ENCODE measurements around the gene EEF1A2. TPM values are rescaled to one million over a fixed set of nuclear protein-coding genes. Genes with fewer than 3 reads are reported as not detected.

The EEF1A2 gene
- total and polyA plus RNA-seq, 2 experiments from 2014 or later: 1.3 to 37.1 TPM

- Histone ChIP-seq H2AFZ (no peak overlapping the region), H3F3A (replicated peaks; ENCODE audit: low read depth) (no peaks in the 10 kb centered on the region), H3K79me2 (replicated peaks; ENCODE audit: insufficient read depth) (no peaks in the 10 kb centered on the region), H3K27me3 (ENCODE audit: insufficient read depth) (no peaks in the 10 kb centered on the region), H3K9me2 (ENCODE audit: insufficient read depth) (no peaks in the 10 kb centered on the region), H3K27ac (ENCODE audit: low read depth) (no peak overlapping the region), H4K20me1 (replicated peaks; ENCODE audit: insufficient read depth) (no peaks in the 10 kb centered on the region), H3K36me3 (ENCODE audit: insufficient read depth) (no peaks in the 10 kb centered on the region), H3K4me2 (no peak overlapping the region), H3K4me1 (ENCODE audit: insufficient read depth) (0 out of 2 replicates have a peak, but pooled peaks cover 5% of the 10 kb centered on the region), H3K4me3 (no peak overlapping the region)
- DNase-seq (ENCODE audit: low spot score): no peak
- Mint-ChIP-seq H3K27ac (no peak overlapping the region), H3K9me3 (no peaks in the 10 kb centered on the region; the same call in 2 of the 3 replicates), H3K4me1 (peaks cover 11% of the 10 kb centered on the region; the same call in 2 of the 3 replicates), H3K4me3 (no peak overlapping the region), H3K27me3 (ENCODE audit: insufficient read depth, low read depth, poor library complexity) (peaks cover 15% of the 10 kb centered on the region), H3K36me3 (ENCODE audit: low read depth) (peaks cover 4% of the 10 kb centered on the region; the same call in 1 of the 3 replicates)
- TF ChIP-seq, protein P1, sequence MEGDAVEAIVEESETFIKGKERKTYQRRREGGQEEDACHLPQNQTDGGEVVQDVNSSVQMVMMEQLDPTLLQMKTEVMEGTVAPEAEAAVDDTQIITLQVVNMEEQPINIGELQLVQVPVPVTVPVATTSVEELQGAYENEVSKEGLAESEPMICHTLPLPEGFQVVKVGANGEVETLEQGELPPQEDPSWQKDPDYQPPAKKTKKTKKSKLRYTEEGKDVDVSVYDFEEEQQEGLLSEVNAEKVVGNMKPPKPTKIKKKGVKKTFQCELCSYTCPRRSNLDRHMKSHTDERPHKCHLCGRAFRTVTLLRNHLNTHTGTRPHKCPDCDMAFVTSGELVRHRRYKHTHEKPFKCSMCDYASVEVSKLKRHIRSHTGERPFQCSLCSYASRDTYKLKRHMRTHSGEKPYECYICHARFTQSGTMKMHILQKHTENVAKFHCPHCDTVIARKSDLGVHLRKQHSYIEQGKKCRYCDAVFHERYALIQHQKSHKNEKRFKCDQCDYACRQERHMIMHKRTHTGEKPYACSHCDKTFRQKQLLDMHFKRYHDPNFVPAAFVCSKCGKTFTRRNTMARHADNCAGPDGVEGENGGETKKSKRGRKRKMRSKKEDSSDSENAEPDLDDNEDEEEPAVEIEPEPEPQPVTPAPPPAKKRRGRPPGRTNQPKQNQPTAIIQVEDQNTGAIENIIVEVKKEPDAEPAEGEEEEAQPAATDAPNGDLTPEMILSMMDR (conservative IDR thresholded peaks at IDR 0.05; ENCODE audit: low read depth in 2 of 2): no peak
- TF ChIP-seq STAT1 (IDR thresholded peaks at IDR 0.05; ENCODE audit: unreplicated experiment) (no peak), ZNF462 (CRISPR knock-in tag; IDR thresholded peaks at IDR 0.05) (no peak), EZH2 (IDR thresholded peaks at IDR 0.05; ENCODE audit: low read depth, unreplicated experiment) (no peak), NANOG (IDR thresholded peaks at IDR 0.05; ENCODE audit: borderline replicate concordance) (no peak), REST (IDR thresholded peaks at IDR 0.05; ENCODE audit: unreplicated experiment) (no peak), EZH2phosphoT487 (IDR thresholded peaks at IDR 0.05; ENCODE audit: unreplicated experiment) (no peak), CREB1 (CRISPR knock-in tag; IDR thresholded peaks at IDR 0.05; ENCODE audit: low read depth) (no peak), JUNB (IDR thresholded peaks at IDR 0.05; ENCODE audit: unreplicated experiment) (no peak), ZNF331 (CRISPR knock-in tag; IDR thresholded peaks at IDR 0.05; ENCODE audit: low read depth) (no peak), ZNF114 (CRISPR knock-in tag; IDR thresholded peaks at IDR 0.05) (no peak), POLR2AphosphoS5 (IDR thresholded peaks at IDR 0.05; ENCODE audit: low read depth) (no peak)
- TF ChIP-seq, protein P2, sequence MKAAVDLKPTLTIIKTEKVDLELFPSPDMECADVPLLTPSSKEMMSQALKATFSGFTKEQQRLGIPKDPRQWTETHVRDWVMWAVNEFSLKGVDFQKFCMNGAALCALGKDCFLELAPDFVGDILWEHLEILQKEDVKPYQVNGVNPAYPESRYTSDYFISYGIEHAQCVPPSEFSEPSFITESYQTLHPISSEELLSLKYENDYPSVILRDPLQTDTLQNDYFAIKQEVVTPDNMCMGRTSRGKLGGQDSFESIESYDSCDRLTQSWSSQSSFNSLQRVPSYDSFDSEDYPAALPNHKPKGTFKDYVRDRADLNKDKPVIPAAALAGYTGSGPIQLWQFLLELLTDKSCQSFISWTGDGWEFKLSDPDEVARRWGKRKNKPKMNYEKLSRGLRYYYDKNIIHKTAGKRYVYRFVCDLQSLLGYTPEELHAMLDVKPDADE (IDR thresholded peaks at IDR 0.05): no peak
- no peak for ATAC-seq
These were observed 45.5 kb upstream of the EEF1A2 start for GRCh38 chr20:63544241-63544957.

Measured in GM23338 (cell line).